Tibial nerve (tissue), 4 donors: ENCODE measurements around the gene CACNA1G. TPM values are rescaled to one million over a fixed set of nuclear protein-coding genes. Genes with fewer than 3 reads are reported as not detected.

ENCODE experiments used
- DNase-seq, 2 donors: peaks; one replicate each; pipeline ENCODE4 v3.0.0-alpha.2; 2019; ENCODE audit warnings: low spot score in 2 of 2
- H3K27ac ChIP-seq, 4 donors: fragments of 200-600 bp; sonication (generic) in 3 of 4; one replicate each; pipeline ENCODE4 v1.5.1; 2017 to 2019; ENCODE audit warnings: mild to moderate bottlenecking in 1 of 4
- H3K27me3 ChIP-seq, 2 donors: fragments of 200-600 bp; sonication (generic) in 1 of 2; one replicate each; pipeline versions ENCODE4 v1.5.1 to v1.6.0; 2017 to 2019
- H3K36me3 ChIP-seq, 3 donors: fragments of 200-600 bp; sonication (generic); one replicate each; pipeline ENCODE4 v1.5.1; 2018 to 2019
- H3K4me1 ChIP-seq, 4 donors: fragments of 200-600 bp; sonication (generic) in 3 of 4; one replicate each; pipeline ENCODE4 v1.5.1; 2017 to 2019
- H3K4me3 ChIP-seq, 4 donors: fragments of 200-600 bp; sonication (generic) in 3 of 4; one replicate each; pipeline ENCODE4 v1.5.1; 2017 to 2019; ENCODE audit warnings: mild to moderate bottlenecking in 1 of 4, moderate library complexity in 1 of 4
- H3K9me3 ChIP-seq, 4 donors: fragments of 200-600 bp; sonication (generic) in 3 of 4; one replicate each; pipeline ENCODE4 v1.5.1; 2017 to 2019
- EP300 ChIP-seq, 2 donors: sonication (generic); formaldehyde crosslinking; IDR thresholded peaks; one replicate each; pipeline ENCODE4 v1.6.1; 2017; ENCODE audit warnings: antibody characterized with exemption in 2 of 2, mild to moderate bottlenecking in 1 of 2
- POLR2A ChIP-seq, 2 donors: fragments of 450-650 bp; IDR thresholded peaks; one replicate each; pipeline ENCODE4 v1.6.1; 2017; ENCODE audit warnings: antibody characterized with exemption in 2 of 2, mild to moderate bottlenecking in 2 of 2, moderate library complexity in 2 of 2
- WGBS, 2 donors: methylation state at CpG; one replicate each; pipeline ENCODE4 v1.1.5; 2018; 5-methylcytosine and 5-hydroxymethylcytosine counted together
- total RNA-seq, 4 donors: library from RNA; depleted of rRNA; stranded (reverse); fragments of >200 nt; gene quantifications; one replicate each; pipeline ENCODE4 v1.1.0, GENCODE V29; 2016
- TF ChIP-seq, protein P1 (sequence below), 5 experiments: fragments of 200-600 bp in 3 of 5; fragments of 450-650 bp in 2 of 5; sonication (generic) in 3 of 5; IDR thresholded peaks; one replicate each; pipeline ENCODE4 v1.5.1; 2016 to 2019; ENCODE audit warnings: antibody characterized with exemption in 5 of 5, mild to moderate bottlenecking in 3 of 5, moderate library complexity in 2 of 5

Gene CACNA1G
- total RNA-seq, 4 donors from 2014 or later, result 0.21 to 2.2 TPM; not detected in 2

DNA sequence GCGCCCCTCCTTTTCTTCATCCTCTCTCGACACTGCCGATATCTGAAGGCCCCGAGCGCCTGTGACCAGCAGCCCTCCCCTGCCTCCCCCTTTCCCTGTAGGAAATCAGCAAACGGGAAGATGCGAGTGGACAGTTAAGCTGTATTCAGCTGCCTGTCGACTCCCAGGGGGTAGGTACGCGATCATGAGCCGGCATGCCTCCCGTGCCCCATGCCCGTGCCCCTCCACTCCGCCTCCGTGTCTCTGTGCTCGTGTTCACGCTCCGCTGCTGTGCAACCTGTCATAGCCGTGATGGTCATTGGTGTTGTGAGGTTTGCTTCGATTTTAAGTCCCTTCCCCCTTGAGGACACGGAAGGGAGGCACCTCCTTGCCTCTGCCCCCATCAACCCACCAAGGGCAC is 34.4 kb downstream of the CACNA1G start:
- TF ChIP-seq, protein P1, sequence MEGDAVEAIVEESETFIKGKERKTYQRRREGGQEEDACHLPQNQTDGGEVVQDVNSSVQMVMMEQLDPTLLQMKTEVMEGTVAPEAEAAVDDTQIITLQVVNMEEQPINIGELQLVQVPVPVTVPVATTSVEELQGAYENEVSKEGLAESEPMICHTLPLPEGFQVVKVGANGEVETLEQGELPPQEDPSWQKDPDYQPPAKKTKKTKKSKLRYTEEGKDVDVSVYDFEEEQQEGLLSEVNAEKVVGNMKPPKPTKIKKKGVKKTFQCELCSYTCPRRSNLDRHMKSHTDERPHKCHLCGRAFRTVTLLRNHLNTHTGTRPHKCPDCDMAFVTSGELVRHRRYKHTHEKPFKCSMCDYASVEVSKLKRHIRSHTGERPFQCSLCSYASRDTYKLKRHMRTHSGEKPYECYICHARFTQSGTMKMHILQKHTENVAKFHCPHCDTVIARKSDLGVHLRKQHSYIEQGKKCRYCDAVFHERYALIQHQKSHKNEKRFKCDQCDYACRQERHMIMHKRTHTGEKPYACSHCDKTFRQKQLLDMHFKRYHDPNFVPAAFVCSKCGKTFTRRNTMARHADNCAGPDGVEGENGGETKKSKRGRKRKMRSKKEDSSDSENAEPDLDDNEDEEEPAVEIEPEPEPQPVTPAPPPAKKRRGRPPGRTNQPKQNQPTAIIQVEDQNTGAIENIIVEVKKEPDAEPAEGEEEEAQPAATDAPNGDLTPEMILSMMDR (IDR thresholded peaks at IDR 0.05), result no peak
- TF ChIP-seq POLR2A (IDR thresholded peaks at IDR 0.05) (no peak), EP300 (IDR thresholded peaks at IDR 0.05) (no peak)
- no peak for DNase-seq
- no peaks in the 10 kb centered on the region for H3K9me3 ChIP-seq
- no peaks in the 10 kb centered on the region for H3K36me3 ChIP-seq
- H3K27ac ChIP-seq, result no peak overlapping the region
- no peak overlapping the region for H3K4me3 ChIP-seq
- WGBS, 2 donors, result 82 to 84% methylated on average over 21 of the region's 21 CpGs
- H3K4me1 ChIP-seq, result peaks cover 0 to 12% (median 0%) of the 10 kb centered on the region in 4 donors
- H3K27me3 ChIP-seq, result no peaks in the 10 kb centered on the region

GRCh38 chr17:50596191-50597037 is 35.9 kb downstream of the CACNA1G start:
- Histone ChIP-seq H3K4me1 (no peaks in the 10 kb centered on the region), H3K27me3 (no peaks in the 10 kb centered on the region), H3K36me3 (no peaks in the 10 kb centered on the region), H3K9me3 (no peaks in the 10 kb centered on the region), H3K27ac (no peak overlapping the region), H3K4me3 (no peak overlapping the region)
- WGBS, 2 donors, result 75% methylated on average over 23 to 29 of the region's 34 CpGs
- DNase-seq, result no peak
- TF ChIP-seq POLR2A (IDR thresholded peaks at IDR 0.05) (no peak), EP300 (IDR thresholded peaks at IDR 0.05) (no peak)
- TF ChIP-seq, protein P1 (IDR thresholded peaks at IDR 0.05), result no peak

GRCh38 chr17:50598487-50598886 is 38.0 kb downstream of the CACNA1G start:
- DNase-seq, result no peak
- H3K4me3 ChIP-seq, result no peak overlapping the region
- H3K27me3 ChIP-seq, result no peaks in the 10 kb centered on the region
- TF ChIP-seq, protein P1 (IDR thresholded peaks at IDR 0.05), result no peak
- TF ChIP-seq POLR2A (IDR thresholded peaks at IDR 0.05) (no peak), EP300 (IDR thresholded peaks at IDR 0.05) (no peak)
- no peaks in the 10 kb centered on the region for H3K9me3 ChIP-seq
- H3K27ac ChIP-seq, result no peak overlapping the region
- 80 to 85% methylated on average over 5 of the region's 5 CpGs for WGBS, 2 donors
- H3K4me1 ChIP-seq, result no peaks in the 10 kb centered on the region
- no peaks in the 10 kb centered on the region for H3K36me3 ChIP-seq

- no peak for TF ChIP-seq POLR2A (IDR thresholded peaks at IDR 0.05)
- no peak for TF ChIP-seq EP300 (IDR thresholded peaks at IDR 0.05)
- TF ChIP-seq, protein P1 (IDR thresholded peaks at IDR 0.05), result no peak
- Histone ChIP-seq H3K4me3 (no peak overlapping the region), H3K9me3 (no peaks in the 10 kb centered on the region), H3K27ac (no peak overlapping the region), H3K4me1 (peaks cover 0 to 6% (median under 1%) of the 10 kb centered on the region in 4 donors), H3K36me3 (no peaks in the 10 kb centered on the region), H3K27me3 (no peaks in the 10 kb centered on the region)
- no peak for DNase-seq
- WGBS, 2 donors, result 84 to 94% methylated on average over 8 to 12 of the region's 15 CpGs
Observed at GRCh38 chr17:50599606-50600005, 39.1 kb downstream of the CACNA1G start.

DNA sequence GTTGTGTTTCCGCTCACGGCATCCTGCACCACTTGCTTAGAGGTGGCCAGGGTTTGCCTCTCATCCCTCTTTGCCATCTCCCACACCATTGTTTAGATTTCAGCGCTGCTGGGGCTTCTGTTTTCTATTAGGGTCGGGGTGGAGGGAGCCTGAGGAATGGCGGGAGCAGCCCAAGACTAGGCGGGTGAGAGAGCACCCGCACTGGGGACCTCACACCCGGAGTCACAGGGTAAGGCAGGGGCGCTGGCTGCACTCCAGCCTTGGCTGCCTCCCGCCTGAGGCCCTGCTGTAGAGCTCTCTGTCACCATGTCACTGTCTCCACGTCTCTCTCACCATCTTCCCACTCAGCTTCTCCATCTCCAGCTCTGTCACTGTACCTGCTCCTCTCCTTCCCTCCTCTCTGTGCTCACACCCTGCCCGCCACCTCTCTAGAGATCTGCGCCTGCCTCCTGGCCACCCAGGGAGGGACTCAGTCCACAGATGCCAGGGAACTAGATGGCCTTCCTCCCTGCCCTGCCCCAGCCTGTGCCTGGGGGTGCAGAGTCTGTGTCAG is 41.4 kb downstream of the CACNA1G start:
- TF ChIP-seq, protein P1 (IDR thresholded peaks at IDR 0.05), result no peak
- TF ChIP-seq POLR2A (IDR thresholded peaks at IDR 0.05) (no peak), EP300 (IDR thresholded peaks at IDR 0.05) (no peak)

More for the DNA sequence above, 41.4 kb downstream of the CACNA1G start:
- DNase-seq, result no peak
- Histone ChIP-seq H3K36me3 (no peaks in the 10 kb centered on the region), H3K4me3 (no peak overlapping the region), H3K4me1 (peaks cover 0 to 16% (median 2%) of the 10 kb centered on the region in 4 donors), H3K27me3 (peaks cover 0 to 4% of the 10 kb centered on the region in 2 donors), H3K9me3 (no peaks in the 10 kb centered on the region), H3K27ac (no peak overlapping the region)
- 53 to 59% methylated on average over 13 of the region's 13 CpGs for WGBS, 2 donors
